Pulmonary artery endothelial cell (primary cell): ENCODE results near the gene KLHL3. TPM values are rescaled to one million over a fixed set of nuclear protein-coding genes. Genes with fewer than 3 reads are reported as not detected.

Experiments
- DNase-seq: peaks from one replicate; pipeline ENCODE4 v3.0.0-alpha.2; 2011; ENCODE audit warnings: low read depth, low spot score
- total RNA-seq: library from RNA; depleted of rRNA; stranded (reverse); fragments of >200 nt; gene quantifications from 2 replicates; pipeline ENCODE4 v1.2.3, GENCODE V29; 2014

KLHL3 gene
- total RNA-seq, 1 donor from 2014 or later = 20.0 TPM

GRCh38 chr5:137611794-137612435 lies 124.0 kb downstream of the KLHL3 start:
- DNase-seq = no peak

GRCh38 chr5:137611011-137611580 lies 124.8 kb downstream of the KLHL3 start:
- no peak for DNase-seq

GRCh38 chr5:137610598-137610997 lies 125.3 kb downstream of the KLHL3 start:
- DNase-seq = no peak

- no peak for DNase-seq
These were observed 126.8 kb downstream of the KLHL3 start for GRCh38 chr5:137609127-137609526.

GRCh38 chr5:137607771-137608170 lies 128.1 kb downstream of the KLHL3 start:
- DNase-seq = no peak

GRCh38 chr5:137606401-137606800 lies 129.5 kb downstream of the KLHL3 start:
- DNase-seq = no peak

GRCh38 chr5:137605411-137605810 lies 130.5 kb downstream of the KLHL3 start:
- no peak for DNase-seq

- DNase-seq = no peak
These were observed 131.4 kb downstream of the KLHL3 start for GRCh38 chr5:137604348-137605095.

- DNase-seq = no peak
These were observed 132.0 kb downstream of the KLHL3 start for GRCh38 chr5:137603891-137604290.

GRCh38 chr5:137603356-137603755 lies 132.5 kb downstream of the KLHL3 start:
- DNase-seq = no peak

GRCh38 chr5:137602721-137603273 lies 133.1 kb downstream of the KLHL3 start:
- DNase-seq = no peak

GRCh38 chr5:137600721-137601360 lies 135.0 kb downstream of the KLHL3 start:
- no peak for DNase-seq

GRCh38 chr5:137599457-137599856 lies 136.4 kb downstream of the KLHL3 start:
- no peak for DNase-seq

- no peak for DNase-seq
These were observed 137.5 kb downstream of the KLHL3 start for GRCh38 chr5:137598399-137598798.

GRCh38 chr5:137596941-137597340 lies 138.9 kb downstream of the KLHL3 start:
- no peak for DNase-seq

GRCh38 chr5:137595396-137596079 lies 140.4 kb downstream of the KLHL3 start:
- no peak for DNase-seq

- DNase-seq = no peak
These were observed 141.2 kb downstream of the KLHL3 start for GRCh38 chr5:137594717-137595116.

GRCh38 chr5:137592317-137592716 lies 143.6 kb downstream of the KLHL3 start:
- DNase-seq = no peak

GRCh38 chr5:137589185-137589584 lies 146.7 kb downstream of the KLHL3 start:
- DNase-seq = no peak

GRCh38 chr5:137587919-137588318 lies 148.0 kb downstream of the KLHL3 start:
- DNase-seq = no peak

- no peak for DNase-seq
These were observed 151.6 kb downstream of the KLHL3 start for GRCh38 chr5:137584262-137584661.
